HPDE6-E6E7 (cell line): ENCODE data around the gene CCDC195.

Source experiments
- DNase-seq: peaks from one replicate; pipeline ENCODE4 v3.0.0; 2011; ENCODE audit warnings: missing footprints; ENCODE audit errors: extremely low spot score

The CCDC195 gene, protein sequence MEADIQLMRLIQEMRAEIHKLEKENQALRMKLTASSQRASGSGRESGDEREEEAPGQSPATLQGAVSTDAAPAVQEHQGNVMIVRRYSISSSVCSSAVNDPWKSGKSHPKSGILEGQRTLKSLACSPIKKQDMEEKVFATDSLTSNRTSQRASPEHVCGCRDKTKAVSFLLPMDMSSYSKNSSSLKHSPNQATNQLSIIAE

DNA sequence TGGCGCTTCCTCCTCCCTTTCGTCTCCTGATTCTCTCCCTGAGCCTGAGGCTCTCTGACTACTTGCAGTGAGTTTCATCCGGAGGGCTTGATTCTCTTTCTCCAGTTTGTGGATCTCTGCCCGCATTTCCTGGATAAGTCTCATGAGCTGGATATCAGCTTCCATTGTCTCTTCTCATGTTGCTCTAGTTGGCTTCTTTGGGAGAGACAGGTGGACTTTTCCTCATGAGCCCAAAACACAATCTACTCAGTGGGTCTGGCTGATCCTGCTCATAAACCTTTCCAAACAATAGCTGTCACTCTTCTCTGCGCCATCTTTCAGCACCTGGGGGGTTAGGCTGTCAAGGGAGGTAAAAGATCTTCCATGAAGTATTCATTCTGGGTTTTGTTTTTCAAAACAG lies at the start of gene CCDC195:
CCDC195 (minus strand) TSS at position 165 of the 400 bp plus-strand sequence; CDS start at position 165, 0 bp downstream.
- DNase-seq = no peak

DNA sequence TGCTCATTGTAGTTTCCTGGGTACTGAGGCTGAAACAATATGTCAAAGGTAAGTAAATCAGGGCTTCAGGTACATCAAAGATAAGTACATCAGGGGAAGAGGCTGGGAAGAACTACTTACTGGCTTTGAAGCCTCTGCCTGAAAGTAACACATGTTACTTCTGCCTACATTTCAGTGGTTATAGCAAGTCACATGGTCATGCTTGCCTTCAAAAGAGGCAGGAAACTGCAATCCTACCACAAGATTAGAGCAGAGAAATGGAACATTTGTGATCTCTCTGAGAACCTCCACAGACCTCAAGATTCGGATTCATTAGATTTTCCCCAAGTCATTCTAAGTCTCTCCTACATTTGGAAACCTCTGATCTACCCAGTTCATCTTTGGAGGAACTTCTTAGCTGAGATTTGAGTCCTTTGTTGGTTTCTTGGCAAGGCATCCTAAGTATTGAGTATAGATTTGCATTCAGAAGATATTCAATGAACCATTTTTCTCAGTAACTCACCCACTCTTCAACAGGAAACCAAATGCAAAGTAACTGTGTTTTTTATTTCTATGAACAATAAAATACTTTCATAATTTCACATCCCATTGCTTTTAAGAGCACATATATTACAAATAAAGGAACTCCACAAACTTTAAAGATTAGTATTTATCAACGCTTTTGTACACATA lies 48.5 kb upstream of the CCDC195 start:
- DNase-seq = no peak

DNA sequence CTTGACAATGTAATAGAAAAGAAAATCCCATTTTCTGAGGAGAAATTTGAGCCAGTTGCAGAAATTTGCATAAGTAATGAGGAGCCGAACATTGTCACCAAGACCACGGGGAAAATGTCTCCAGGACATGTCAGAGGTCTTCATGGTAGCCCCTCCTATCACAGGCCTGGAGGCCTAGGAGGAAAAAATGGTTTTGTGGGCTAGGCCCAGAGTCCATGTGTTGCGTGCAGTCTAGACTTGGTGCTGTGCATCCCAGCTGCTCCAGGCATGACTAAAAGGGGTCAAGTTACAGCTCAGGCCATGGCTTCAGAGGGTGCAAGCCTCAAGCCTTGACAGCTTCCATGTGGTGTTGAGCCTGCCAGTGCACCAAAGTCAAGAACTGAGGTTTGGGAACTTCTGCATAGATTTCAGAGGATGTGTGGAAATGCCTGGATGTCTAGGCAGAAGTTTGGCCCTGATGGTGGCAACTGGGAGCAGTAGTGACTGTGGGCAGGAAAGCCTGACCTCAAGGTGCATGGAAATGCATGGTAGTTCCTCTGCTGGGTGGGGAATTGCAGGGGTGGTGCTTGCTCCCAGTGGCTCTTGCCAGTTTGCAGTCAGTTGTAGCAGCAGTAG lies 41.9 kb upstream of the CCDC195 start:
- no peak for DNase-seq

DNA sequence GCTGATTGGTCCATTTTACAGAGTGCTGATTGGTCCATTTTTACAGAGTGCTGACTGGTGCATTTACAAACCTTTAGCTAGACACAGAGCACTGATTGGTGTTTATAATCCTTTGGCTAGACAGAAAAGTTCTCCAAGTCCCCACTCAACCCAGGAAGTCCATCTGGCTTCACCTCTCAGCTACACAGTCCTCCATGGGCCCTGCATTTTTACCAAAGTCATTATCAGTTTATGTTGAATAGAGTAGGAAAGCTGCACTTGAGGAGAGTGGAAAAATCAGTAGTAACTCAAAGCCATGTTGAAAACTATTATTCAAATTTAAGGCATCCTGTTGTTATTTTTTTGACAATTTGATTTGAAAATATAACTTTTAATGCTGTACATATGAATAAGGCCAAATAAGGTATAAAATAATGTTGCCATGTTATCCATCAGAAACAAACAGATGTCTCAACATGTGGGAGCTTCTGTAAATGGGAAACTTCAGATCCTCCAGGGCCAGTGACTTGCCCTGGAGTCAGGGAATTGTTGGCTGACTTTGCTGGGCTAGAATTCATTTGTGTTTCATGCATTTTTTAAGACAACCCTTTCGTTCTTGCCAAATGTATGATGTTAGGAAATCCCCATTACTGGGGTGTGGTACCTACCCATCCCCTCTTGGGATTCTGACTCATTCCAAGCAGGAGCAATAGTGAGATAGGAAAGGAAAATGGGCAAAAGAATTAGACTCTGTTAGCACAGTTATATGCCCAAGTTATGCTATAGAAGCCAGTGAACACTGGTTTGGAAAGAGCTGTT lies 37.8 kb upstream of the CCDC195 start:
- DNase-seq = no peak

DNA sequence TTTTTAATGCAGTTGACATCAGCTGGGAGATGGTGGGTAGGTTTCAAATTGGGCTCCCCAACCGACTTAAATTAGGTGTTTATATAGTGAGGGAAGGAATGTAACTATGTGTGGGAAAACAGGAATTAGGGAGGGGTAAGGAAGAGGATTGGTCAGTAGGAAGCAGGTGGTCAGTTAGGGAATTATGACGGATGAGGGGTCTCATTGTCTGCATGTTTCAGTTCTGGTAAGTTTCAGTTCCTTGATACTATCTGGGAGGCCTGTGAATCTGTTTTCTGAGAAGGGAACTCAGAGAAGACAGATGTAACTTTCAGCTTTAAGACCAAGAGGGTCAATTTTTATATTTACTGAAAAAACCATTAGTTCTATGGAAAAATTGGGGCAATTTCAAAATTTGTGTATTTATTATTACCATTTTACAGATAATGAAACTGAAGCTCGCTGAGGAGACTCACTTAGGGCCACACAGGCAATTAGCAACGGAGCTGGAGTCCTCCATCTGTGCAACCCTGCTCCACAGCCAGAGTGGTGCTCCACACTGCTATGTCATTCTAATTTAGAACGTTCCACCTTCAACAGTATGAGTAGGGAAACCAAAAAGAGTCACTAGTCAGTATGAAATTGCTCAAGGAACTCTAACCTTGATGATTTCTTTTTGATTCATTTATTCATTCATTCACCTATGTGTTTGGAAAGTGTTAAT lies 36.0 kb upstream of the CCDC195 start:
- DNase-seq = no peak

DNA sequence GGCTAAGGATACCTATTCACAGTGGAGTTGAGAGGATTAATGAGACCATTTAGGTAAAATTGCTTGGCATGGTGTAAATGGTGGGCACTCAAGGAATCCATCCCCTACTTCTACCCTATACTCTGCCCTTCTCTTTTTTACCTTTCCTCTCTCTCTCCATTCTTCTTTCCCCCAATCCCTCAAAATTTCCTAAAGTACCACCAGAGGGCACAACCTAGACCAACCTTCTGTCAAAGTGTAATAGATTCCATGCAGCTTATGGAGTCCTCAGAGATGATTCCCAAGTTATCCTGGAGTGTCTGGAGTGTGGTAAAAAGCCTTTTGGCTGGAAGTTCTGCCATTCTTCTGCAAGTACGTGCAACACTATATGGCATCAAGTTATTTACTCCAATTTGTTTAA lies 33.0 kb upstream of the CCDC195 start:
- no peak for DNase-seq

DNA sequence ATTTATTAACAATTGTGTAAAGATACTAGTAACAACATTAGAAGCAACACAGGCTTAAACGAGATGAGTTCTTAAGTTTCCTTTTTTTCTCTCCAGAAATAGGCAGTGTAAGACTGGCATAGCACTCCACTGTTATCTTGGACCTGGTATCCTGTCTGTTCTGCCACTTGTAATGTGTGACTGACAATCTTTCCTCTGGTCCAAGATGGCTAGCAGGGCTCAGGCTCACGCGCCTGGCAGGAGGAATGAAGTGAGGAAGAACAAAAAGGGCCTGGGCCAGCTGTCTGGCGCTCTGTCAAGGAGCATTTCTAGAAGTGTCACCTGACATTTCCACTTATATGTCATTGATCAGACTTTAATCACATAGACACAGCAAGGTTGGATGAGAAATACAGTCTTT lies 31.6 kb upstream of the CCDC195 start:
- DNase-seq = no peak

DNA sequence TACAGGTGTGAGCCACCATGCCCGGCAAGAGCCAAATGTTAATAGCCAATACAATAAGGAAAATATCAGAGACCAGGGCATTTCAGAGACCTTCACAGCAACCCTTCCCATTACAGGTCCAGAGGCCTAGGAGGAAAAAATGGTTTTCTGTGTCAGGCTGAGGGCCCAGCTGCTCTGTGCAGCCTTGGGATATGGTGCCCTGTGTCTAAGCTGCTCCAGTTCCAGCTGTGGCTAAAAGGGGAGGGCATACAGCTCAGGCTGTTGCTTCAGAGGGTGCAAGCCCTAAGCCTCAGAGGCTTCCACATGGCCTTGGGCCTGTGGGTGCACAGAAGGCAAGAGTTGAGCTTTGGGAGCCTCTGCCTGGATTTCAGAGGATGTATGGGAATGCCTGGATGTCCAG lies 20.1 kb upstream of the CCDC195 start:
- DNase-seq = no peak

DNA sequence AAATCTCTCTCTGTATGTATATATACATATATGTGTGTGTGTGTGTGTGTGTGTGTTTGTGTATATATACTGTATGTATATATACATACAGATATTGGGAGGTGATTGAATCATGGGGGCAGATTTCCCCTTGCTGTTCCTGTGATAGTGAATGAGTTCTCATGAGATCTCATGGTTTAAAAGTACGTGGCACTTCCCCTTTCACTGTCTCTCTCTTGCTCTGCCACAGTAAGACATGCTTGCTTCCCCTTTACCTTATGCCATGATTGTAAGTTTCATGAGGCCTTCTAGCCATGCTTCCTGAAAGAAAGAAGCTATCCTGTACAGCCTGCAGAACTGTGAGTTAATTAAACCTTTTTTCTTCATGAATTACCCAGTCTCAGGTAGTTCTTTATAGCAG lies 18.8 kb upstream of the CCDC195 start:
- DNase-seq = no peak

DNA sequence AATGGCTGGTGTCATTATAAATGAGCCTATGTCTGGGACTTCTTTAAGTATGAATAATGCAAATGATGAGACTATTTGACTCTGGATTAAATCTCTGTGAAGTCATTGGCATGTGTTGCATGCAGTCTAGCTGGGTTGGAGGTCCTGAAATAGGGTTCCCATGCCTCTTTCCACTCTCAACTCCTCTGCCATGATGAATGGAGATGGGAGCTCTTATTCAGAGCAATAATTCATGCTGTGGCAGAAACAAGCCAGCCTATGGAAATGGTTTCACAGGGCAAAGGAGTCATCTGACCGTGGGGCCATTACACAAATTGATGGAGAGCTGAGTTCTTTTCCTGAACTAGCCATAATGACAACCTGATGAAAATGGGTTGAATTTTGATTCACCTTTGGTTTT lies 15.5 kb upstream of the CCDC195 start:
- no peak for DNase-seq

DNA sequence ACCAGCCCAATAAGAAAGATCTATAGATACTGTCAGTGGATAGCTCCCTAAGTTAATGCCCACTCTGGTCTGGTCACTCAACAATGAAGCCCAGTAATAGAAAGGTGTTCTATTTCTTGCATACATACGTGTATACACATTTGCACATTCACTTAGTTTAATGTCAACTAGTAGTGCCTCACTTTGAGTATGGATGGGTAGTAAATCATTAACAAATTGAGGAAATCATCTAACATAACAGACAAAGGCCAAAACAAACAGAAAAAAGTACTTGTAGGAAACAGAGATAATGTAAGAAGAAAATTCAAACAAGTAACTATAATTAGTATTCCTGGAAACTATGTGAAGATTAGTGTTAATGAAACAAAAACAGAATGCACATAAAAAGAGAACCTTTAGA lies 13.3 kb upstream of the CCDC195 start:
- no peak for DNase-seq

DNA sequence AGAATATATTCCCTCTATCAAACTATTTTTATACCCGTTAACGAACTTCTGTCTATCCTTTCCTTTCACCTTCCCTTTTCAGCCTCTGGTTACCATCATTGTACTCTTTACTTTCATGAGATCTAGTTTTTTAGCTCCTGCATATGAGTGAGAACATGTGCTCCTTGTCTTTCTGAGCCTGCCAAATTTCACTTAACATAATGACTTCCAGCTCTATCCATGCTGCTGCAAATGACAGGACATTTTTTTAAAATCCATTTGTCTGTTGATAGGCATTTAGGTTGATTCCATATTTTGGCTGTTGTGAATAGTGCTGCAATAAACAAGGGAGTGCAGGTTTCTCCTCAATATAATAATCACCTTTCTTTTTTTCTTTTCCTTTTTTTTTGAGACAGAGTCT lies 8.2 kb upstream of the CCDC195 start:
- no peak for DNase-seq

DNA sequence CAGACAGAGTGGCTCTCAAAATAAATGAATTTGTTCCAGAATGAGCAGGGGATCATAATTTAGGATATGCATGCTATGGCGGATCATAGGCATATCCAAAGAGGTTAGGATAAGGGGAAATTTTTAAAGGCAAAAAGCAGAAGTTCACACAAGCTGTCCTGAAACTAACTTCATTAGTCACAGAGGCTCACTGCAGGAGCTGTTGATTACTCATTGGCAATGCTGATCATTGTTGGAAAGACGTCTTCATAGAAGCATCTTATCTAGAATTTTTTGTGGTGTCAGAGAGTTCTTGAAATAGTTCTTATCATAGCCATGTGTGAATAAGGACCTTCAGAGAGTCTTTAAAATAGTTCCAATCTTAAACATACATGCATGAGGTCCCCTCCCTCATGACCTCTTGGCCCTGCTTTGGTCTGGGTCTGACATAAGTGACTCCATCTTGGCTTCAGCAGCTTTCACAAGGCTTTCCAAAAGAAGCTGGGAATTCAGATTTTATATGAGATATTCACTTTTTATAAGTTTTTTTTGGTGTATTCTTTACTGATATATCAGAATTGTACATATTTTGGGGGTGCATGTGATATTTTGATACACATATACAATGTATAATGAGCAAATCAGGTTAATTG lies 7.5 kb upstream of the CCDC195 start:
- DNase-seq = no peak

DNA sequence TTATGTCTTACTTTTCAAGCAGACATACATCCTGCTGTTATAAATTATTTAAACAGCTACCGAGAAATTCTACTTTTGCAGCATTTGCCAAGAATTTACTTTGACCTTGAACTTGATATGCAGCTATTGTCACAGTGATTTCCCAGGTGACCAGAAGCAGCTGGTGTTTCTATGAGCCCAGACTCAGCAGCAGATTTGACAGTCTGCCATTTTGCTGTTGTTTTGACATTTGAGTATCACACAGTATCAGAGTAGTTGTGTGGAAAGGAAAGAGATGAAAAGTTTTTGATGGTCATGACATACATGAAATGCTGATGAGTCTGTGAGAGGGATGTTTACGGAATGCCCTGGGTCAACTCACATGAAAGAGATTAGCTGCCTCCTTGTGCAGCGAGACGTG lies 6.6 kb upstream of the CCDC195 start:
- no peak for DNase-seq

DNA sequence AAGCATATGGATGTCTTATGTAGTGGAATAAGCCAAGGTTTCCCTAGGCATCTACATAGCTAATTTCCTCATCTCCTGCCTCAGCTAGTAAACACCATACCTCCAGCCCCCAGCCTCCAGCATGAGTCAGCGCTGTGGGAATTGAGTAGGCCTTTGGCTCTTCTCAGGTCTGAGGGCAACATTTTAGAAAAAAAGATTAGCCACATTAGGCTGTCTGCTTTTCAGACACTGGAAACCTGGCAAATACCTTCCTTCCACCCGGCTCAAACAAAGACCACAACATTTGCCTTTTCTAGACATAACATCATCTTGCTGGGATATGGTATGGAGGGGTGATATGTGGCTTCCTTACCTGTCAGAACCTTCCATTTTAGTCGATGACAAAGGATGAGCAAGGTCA lies 6.1 kb upstream of the CCDC195 start:
- no peak for DNase-seq

DNA sequence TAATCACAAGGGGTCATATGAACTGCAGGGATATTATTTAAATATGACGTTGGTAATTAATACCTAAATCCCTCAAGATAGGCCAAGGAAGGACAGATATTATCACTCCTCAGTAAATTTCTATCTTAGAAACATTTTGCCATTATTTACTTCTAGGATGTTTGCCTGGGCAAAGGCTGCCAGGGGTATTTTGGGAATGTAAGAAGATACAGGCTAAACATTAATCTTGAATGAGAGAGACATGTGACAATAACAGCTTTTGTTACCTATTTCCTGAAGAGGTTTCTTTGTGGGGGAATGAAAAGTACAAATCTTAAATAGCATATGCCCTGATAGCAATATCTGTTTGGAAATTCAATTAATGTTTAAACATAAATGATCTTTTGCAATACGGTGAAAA lies 756 bp upstream of the CCDC195 start:
- no peak for DNase-seq

DNA sequence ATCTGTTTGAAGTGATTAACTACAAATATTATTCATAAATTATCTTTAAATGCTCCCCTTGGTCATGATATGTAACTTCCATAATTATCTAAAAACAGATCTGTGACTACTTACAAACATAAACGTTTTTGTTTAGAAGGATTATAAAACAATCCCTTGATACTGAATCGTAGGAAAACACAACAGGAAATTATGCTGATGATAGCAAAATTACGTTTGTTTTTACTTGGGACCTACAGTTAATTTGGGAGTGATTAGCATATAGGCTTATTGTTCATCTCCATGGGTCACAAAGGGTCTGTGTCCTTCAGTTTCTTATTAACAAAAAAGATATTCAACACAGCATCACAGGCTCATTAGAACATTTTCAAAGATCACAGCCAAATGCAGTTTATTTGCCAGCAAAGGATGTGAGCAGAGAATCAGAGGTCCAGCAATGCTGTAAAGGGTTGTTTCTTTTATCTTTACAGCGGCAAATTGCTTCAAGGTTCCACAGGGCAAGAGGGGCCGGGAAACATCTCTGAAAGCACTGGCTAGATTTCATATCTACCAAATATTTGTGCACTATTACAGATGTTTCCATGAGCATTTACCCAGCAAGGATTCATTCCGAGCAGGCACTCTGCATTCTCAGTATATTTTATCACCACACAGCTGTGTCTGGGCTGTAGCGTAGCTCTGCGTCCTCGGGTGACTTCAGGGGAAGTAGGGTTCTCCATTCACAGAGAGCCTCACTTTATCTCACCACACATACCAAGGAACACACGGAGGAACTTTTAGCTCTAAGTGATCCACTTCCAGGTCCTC lies 4.1 kb downstream of the CCDC195 start:
- no peak for DNase-seq

DNA sequence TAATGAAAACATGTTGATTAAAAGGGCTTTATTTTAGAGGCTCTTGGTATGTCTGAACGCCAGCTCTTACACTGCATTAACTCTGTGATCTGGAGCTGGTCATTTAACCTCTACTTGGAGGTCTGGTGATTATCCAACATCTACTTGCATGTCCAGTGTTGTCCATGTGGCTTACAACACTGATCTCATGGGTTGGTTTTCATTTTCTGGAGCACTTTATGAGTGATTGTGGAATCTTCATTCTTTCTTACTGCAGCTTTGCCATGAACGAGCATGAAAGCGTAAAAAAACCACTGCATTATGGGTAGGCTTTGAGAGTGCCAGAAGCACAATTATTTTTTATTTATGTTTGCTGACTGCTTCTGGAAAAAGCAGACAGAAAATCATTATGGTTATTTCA lies 4.8 kb downstream of the CCDC195 start:
- no peak for DNase-seq

DNA sequence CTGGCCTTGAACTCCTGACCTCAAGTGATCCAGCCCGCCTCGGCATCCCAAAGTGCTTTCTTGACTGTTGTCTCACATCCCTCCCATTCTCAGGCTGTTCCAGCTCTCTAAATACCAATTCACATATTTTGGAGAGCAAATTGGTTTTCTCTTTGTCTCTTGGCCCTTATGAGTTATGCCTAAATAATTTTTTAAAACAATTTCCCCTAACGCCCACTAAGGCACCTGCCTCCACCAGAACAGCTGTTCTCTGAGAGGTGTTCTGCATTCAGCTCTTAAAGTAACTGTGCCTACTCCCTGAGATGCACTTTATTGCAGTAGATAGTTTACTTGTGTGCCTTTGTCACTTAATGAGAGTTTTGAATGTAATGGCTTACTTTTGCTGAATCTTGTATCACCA lies 6.9 kb downstream of the CCDC195 start:
- no peak for DNase-seq

DNA sequence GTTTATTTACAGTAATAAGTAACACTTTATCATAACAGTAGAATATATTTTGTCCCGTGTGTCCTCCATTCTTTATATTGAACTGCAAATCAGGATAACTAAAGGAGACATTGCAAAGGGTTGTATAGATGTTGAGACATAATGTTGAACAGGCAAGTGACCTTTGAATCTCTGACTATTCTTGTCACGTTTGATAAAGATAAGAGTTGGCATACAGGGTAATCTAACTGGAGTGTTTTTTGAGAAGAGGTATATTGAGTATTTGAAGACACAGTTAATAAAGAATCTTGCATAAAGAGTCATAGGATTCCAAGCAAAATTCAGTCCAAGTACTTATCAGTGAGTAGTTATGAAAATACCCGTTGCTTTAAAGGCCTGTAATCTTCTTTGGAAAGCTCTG lies 21.7 kb downstream of the CCDC195 start:
- no peak for DNase-seq

DNA sequence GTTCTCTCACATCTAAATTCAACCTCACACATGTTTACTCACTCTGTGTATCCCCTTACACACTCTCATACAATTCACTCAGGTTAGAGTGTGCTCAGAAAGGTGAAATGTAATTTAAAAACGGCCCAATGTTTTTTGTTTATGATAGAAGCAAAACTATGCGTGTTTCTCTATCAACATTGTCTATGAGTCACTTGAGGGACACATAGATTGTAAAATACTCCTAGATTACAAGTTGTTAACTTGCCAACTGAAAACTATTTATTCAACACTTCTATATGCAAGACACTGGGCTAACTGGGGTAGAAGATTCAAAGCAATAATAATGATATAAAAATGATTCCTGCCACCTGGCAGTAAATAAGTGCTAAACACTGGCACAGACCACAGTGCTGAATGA lies 24.6 kb downstream of the CCDC195 start:
- no peak for DNase-seq
